ENCODE measurements around the gene SLCO1A2.

Gene SLCO1A2

GRCh38 chr12:21328578-21328977 is 6.1 kb downstream of the SLCO1A2 start:
- no peak for DNase-seq (ENCODE audit: low read depth in 2 of 2)

GRCh38 chr12:21324551-21324950 is 10.2 kb downstream of the SLCO1A2 start:
- no peak for DNase-seq (ENCODE audit: low read depth in 2 of 2)

GRCh38 chr12:21323736-21324135 is 11.0 kb downstream of the SLCO1A2 start:
- DNase-seq (ENCODE audit: low read depth in 2 of 2) = no peak

GRCh38 chr12:21308785-21309184 is 25.9 kb downstream of the SLCO1A2 start:
- DNase-seq (ENCODE audit: low read depth in 2 of 2) = no peak

- DNase-seq (ENCODE audit: low read depth in 2 of 2) = no peak
Measured at GRCh38 chr12:21305661-21306060, 29.1 kb downstream of the SLCO1A2 start.

GRCh38 chr12:21300632-21301031 is 34.1 kb downstream of the SLCO1A2 start:
- no peak for DNase-seq (ENCODE audit: low read depth in 2 of 2)

- no peak for DNase-seq (ENCODE audit: low read depth in 2 of 2)
Measured at GRCh38 chr12:21296751-21297406, 37.8 kb downstream of the SLCO1A2 start.

- no peak for DNase-seq (ENCODE audit: low read depth in 2 of 2)
Measured at GRCh38 chr12:21296348-21296747, 38.4 kb downstream of the SLCO1A2 start.

GRCh38 chr12:21294176-21294575 is 40.5 kb downstream of the SLCO1A2 start:
- DNase-seq (ENCODE audit: low read depth in 2 of 2) = no peak

GRCh38 chr12:21292111-21292510 is 42.6 kb downstream of the SLCO1A2 start:
- DNase-seq (ENCODE audit: low read depth in 2 of 2) = no peak

GRCh38 chr12:21289698-21290097 is 45.0 kb downstream of the SLCO1A2 start:
- no peak for DNase-seq (ENCODE audit: low read depth in 2 of 2)

- no peak for DNase-seq (ENCODE audit: low read depth in 2 of 2)
Measured at GRCh38 chr12:21276826-21277225, 57.9 kb downstream of the SLCO1A2 start.

GRCh38 chr12:21265932-21266331 is 68.8 kb downstream of the SLCO1A2 start:
- DNase-seq (ENCODE audit: low read depth in 2 of 2) = no peak

GRCh38 chr12:21264232-21264631 is 70.5 kb downstream of the SLCO1A2 start:
- no peak for DNase-seq (ENCODE audit: low read depth in 2 of 2)

GRCh38 chr12:21257172-21257571 is 77.5 kb downstream of the SLCO1A2 start:
- no peak for DNase-seq (ENCODE audit: low read depth in 2 of 2)

GRCh38 chr12:21252070-21252469 is 82.6 kb downstream of the SLCO1A2 start:
- DNase-seq (ENCODE audit: low read depth in 2 of 2) = no peak

GRCh38 chr12:21248679-21249078 is 86.0 kb downstream of the SLCO1A2 start:
- DNase-seq (ENCODE audit: low read depth in 2 of 2) = no peak

- DNase-seq (ENCODE audit: low read depth in 2 of 2) = no peak
Measured at GRCh38 chr12:21239866-21240265, 94.9 kb downstream of the SLCO1A2 start.

GRCh38 chr12:21234395-21234794 is 100.3 kb downstream of the SLCO1A2 start:
- DNase-seq (ENCODE audit: low read depth in 2 of 2) = no peak

- no peak for DNase-seq (ENCODE audit: low read depth in 2 of 2)
Measured at GRCh38 chr12:21223930-21224329, 110.8 kb downstream of the SLCO1A2 start.

- DNase-seq (ENCODE audit: low read depth in 2 of 2) = no peak
Measured at GRCh38 chr12:21221778-21222177, 112.9 kb downstream of the SLCO1A2 start.

GRCh38 chr12:21221072-21221471 is 113.6 kb downstream of the SLCO1A2 start:
- no peak for DNase-seq (ENCODE audit: low read depth in 2 of 2)

- no peak for DNase-seq (ENCODE audit: low read depth in 2 of 2)
Measured at GRCh38 chr12:21220266-21220665, 114.5 kb downstream of the SLCO1A2 start.

- DNase-seq (ENCODE audit: low read depth in 2 of 2) = no peak
Measured at GRCh38 chr12:21219206-21219605, 115.5 kb downstream of the SLCO1A2 start.
